GM19455 (cell line): ENCODE results near the gene S100A3.
"Not testable (repeated sequence)": the region's sequence is repeated elsewhere in the genome, so short reads cannot be mapped to it uniquely, and the experiment has no call there.

Source experiments
- ATAC-seq: cut with Tn5 transposase; IDR thresholded peaks from one replicate; pipeline ENCODE4 v1.9.1; 2021; ENCODE audit not compliant: unreplicated experiment

The S100A3 gene, protein sequence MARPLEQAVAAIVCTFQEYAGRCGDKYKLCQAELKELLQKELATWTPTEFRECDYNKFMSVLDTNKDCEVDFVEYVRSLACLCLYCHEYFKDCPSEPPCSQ

DNA sequence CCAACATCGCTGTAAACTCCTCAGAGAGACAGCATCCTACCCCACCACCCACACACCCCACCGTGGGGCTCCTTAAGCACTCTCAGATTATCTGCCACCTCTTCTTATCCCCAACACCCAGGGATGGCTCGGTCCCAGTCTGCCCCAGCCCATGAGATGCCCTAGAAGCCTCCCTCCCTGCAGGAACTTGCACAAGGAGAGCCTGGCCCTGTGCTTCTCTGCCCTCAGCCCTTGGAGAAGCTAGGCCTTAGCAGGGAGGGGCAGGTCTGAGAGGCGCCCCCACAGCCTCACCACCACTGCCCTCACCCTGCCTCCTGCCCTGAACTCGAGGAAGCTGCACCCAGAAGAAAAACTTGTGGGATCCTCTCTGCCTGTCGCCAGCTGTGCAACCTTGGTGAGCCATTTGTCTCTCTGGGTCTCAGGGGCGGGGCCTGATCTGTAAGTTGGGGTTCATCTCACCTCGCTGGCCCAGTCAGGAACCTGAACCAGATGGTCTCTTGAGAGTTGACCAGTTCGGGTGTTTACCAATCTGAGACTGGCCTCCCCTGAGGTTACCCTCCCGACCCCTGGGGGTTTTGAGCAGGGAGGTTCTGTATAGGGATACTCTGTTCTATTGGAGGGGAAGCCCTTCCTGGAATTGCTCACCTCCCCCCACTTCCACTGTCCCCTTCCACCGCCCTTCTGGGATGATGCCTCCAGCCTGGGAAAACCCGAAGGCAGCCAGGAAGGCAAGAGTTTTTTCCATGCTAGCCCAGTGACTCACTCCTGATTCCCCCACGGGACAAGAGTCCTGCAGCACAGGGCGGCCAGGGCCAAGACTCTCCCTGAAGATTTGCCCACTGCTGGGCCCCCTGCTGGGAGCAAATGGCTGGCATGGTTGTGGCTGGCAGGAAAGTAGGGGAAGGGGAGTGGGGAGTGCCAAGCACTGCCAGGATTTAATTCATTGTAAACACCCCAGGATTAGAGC is at the start of gene S100A3:
S100A3 (minus strand) TSS at position 537 of the 967 bp plus-strand sequence. CDS start 773 bp downstream, outside the sequence.
- no peak for ATAC-seq

DNA sequence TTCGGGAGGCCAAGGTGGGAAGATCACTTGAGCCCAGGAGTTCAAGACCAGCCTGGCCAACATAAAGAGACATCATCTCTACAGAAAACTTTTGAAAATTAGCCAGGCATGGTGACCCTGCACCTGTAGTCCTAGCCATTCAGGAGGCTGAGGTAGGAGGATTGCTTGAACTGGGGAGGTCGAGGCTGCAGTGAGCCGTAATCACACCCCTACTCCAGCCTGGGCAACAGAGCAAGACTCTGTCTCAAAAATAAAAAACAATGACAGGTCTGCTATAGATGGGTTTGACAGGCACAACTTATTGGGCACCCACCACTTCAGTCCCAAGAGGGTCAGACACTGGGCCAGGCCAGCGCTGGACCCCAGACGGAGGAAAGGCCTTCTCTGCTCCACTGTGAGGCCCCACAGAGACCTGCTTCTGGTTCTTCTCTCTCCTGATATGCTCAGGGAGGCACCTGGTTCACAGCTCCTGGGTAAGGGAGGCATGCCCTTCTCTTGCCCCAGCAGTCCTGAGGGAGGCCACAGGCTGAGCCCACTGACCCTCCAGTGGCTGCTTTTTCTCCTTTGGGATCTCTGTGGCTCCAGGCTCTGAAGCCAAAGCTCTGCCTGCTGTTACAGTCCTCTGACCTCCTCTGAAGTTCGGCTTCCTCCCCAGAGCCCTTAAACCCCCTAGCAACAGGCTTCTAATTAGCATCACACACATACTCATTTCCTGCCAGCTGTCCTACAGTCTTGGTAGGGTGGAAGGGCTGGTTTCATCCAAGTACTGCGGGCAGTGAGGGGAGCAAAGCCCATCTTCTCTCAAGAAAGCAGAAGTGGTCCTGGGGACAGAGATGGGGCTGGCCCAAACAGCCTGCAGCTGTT is 49.5 kb upstream of the S100A3 start:
- ATAC-seq, result peak; percentile 97

DNA sequence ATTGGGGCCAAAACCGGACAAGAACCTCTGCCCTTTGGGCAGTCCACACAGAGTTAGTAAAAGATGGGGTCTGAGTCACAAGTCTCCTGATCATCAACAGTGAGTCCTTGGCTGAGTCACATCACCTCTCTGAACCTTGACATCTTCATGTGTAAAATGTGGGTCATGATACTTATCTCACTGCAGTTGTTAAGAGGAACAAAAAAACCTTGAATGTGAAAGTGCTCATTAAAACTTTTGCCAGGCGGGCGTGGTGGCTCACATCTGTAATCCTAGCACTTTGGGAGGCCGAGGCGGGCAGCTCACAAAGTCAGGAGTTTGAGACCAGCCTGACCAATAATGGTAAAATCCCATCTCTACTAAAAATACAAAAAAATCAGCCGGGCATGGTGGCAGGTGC is 48.1 kb upstream of the S100A3 start:
- no peak for ATAC-seq

DNA sequence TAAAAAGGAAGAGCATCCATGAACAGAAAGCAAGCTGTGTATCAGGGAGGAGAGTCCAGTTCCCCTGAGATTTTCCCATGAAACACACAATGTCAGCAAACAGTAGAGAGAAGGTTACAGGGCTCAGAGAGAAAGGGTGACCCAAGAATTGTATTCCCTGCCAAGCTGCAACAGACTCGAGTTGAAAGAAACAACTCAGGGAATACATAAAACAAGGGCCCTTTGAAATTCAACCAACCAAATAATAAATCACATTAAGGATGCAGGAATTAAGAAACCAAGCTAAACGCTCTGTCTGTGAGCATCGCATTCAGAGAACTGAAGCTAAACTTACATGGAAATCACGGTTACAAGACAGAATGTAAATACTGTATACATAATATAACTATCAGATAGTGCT is 43.7 kb upstream of the S100A3 start:
- no peak for ATAC-seq

DNA sequence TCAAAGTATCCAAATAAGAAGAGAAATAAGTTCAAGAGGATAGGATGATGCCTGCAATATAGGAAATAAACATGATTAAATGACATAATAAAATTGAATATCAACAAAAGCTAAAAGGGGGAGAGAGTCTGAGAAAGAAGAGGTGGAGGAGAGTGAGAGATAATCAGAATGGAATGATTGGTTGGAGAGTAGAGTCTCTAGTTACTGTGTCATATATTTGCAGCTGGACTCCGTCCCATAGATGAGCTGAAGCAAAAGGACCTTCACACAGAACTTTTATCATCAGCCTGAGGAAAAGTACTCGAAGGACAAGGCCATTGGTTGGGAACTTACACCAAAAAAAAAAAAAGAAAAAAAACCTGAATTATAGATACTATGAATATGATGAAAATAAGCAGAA is 39.4 kb upstream of the S100A3 start:
- ATAC-seq, result no peak

DNA sequence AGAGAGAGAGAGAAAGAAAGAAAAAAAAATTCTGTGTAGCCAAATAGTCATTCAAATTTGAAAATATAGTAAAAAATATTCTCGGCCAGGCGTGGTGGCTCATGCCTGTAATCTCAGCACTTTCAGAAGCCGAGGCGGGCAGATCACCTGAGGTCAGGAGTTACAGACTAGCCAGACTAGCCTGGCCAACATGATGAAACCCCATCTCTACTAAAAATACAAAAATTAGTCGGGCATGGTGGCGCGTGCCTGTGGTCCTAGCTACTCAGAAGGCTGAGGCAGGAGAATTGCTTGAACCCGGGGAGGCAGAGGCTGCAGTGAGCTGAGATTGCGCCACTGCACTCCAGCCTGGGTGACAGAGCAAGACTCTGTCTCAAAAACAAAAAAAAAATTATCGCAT is 39.0 kb upstream of the S100A3 start:
- not testable (repeated sequence) for ATAC-seq

DNA sequence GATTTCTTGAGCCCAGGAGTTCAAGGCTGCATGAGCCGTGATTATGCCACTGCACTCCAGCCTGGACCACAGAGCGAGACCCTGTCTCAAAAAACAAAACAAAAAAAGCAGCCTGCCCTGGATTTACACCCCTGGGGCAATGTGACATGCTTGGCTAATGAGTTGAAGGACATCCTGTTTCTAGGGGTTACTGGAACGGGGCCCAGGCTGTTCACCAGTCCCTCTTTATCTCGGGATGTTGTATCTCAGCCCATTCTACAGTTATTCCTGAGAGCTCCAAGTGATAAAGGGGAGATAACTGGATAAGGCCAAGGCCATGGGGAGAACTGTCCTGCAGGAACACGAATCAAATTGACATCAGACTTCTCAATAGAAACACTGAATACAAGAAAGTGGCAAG is 38.3 kb upstream of the S100A3 start:
- ATAC-seq, result no peak

DNA sequence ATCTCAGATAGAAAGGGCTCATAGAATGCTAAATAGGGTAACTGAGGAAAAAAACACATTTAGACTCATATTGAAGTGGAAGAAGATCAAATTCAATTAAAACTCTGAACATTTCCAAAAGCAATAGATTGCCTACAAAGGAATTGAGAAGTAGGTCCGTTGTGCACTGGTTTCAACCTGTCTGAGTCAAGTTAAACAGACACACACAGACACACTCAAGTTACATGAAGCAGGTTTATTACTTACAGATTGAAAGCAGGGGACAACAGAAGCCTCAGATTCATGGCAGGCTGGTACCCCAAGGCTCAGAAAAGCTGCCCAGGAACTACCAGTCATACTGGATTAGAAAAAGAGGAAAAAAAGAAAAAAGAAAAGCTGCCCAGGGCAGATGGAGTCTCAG is 37.3 kb upstream of the S100A3 start:
- no peak for ATAC-seq

DNA sequence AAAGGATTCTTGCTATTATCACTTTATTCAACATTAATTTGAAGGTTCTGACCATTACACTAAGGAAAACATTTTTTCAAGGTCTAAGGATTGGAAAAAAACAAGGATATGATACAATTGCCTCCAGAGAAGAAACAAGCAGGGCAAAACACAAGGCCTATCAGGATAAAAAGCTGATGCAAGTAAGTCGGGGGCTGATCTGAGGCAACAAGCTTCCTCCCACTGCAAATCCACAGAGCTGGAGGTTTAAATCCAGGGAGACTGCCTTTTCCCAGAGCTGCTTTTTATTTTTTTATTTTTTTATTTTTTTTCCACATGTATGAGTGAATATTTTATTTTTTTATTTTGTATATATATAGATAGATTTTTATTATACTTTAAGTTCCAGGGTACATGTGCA is 35.9 kb upstream of the S100A3 start:
- no peak for ATAC-seq

DNA sequence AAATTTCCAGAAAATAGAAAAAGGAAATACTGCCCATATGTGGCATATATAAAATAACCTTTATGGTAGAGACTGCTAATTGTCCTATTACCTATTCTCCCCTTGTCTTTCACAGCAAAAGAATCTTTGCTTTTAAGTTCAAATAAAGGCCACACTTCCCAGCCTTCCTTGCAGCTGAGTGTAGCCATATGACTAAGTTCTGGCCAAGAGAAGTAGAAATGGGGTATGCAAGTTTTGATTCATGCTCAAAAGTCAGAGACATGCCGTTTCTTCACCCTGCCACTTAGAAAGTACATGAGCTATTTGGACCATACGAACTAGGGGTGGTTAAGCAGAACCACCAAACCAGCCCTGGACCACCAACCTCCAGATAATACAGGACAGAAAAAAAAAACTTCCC is 34.9 kb upstream of the S100A3 start:
- no peak for ATAC-seq

DNA sequence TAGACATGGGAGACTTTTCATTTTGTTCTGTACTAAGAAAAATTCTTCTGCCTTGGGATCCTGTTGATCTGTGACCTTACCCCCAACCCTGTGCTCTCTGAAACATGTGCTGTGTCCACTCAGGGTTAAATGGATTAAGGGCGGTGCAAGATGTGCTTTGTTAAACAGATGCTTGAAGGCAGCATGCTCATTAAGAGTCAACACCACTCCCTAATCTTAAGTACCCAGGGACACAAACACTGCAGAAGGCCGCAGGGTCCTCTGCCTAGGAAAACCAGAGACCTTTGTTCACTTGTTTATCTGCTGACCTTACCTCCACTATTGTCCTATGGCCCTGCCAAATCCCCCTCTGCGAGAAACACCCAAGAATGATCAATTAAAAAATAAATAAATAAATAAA is 34.5 kb upstream of the S100A3 start:
- ATAC-seq, result not testable (repeated sequence)

DNA sequence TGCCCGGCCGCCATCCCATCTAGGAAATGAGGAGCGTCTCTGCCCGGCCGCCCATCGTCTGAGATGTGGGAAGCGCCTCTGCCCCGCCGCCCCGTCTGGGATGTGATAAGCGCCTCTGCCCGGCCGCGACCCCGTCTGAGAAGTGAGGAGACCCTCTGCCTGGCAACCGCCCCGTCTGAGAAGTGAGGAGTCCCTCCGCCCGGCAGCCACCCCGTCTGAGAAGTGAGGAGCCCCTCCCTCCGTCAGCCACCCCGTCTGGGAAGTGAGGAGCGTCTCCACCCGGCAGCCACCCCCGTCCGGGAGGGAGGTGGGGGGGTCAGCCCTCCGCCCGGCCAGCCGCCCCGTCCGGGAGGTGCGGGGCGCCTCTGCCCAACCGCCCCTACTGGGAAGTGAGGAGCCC is 33.8 kb upstream of the S100A3 start:
- not testable (repeated sequence) for ATAC-seq

DNA sequence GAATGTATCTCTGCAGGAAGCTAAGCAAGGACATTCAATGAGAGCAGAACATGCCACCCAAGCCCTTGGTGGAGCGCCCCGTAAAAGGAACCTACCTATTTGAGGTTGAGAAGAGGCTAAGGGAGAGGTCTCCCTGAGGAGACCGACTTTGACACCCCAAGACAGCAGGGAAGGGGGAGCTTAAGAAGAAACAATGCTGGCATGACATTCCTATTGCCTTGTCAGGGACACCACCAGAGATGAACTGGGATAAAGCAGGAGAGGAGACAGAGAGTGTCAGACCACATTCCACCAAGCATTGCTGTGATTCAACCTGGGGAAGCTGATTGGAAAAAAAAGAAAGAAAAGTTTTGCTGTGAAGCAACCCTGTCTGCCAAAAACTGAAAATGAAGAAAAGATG is 29.9 kb upstream of the S100A3 start:
- ATAC-seq, result no peak

DNA sequence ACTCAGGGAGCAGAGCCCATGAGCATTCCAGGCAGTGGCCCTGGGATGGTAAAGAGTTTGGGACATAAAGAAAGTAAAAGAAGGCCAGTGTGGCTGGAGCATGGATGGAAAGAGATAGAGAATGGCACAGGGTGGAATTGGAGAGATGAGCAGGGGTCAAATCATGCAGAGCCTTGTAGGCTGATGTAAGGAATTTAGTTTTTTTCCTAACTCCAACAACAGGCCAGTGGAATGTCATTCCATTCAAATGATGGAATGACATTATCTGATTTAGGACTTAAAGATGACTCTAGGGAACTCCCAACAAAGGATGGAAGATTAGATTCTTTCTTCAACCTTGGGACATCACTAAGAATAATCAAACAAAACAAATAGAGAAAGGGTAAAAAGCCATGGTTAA is 29.4 kb upstream of the S100A3 start:
- ATAC-seq, result no peak

DNA sequence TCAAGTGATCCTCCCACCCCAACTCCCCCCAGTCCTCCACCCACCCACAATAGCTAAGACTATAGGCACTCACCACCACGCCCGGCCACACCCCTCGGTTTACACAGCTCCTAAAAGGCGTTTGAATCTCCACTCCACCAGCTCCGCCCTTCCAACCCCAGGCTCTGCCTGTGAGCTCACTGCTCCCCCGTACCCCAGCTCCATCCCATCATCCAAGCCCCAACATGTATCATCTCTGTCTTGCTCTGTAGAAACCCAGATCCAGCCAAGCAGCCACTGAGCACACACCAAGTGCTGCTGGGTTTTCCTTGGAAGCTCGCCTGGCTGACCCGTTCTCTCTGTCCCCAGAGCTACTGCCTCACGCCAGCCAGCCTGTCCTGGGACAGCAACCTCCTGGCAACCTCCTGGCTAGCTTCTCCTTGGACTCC is 28.6 kb upstream of the S100A3 start:
- no peak for ATAC-seq

DNA sequence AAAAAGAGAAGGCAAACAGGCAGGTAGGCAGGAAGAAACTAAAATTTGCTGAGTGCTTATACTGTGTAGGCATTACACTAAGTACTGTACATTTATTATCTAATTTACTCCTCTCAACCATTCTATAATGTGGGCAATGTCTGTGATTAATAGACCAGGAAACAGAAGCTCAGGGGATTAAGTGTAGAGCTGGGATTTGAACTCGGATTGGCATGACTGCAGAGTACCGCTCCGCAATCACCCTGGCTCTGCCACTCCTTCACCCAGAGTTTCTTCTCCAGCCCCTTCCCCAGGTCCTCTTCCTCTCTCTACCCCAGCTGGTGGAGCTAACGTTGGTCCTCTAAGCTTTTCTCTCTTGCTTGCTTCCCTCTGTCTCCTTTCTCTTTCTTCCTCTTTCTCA is 28.1 kb upstream of the S100A3 start:
- no peak for ATAC-seq

DNA sequence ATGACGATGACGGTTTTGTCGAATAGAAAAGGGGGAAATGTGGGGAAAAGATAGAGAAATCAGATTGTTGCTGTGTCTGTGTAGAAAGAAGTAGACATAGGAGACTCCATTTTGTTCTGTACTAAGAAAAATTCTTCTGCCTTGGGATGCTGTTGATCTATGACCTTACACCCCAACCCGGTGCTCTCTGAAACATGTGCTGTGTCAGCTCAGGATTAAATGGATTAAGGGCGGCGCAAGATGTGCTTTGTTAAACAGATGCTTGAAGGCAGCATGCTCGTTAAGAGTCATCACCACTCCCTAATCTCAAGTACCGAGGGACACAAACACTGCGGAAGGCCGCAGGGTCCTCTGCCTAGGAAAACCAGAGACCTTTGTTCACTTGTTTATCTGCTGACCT is 26.4 kb upstream of the S100A3 start:
- ATAC-seq, result not testable (repeated sequence)

DNA sequence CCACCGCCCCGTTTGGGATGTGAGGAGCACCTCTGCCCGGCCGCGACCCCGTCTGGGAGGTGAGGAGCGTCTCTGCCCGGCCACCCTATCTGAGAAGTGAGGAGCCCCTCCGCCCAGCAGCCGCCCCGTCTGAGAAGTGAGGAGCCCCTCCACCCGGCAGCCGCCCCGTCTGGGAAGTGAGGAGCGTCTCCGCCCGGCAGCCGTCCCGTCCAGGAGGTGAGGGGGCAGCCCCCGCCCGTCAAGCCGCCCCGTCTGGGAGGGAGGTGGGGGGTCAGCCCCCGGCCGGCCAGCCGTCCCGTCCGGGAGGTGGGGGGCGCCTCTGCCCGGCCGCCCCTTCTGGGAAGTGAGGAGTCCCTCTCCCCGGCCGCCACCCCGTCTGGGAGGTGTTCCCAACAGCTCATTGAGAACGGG is 26.0 kb upstream of the S100A3 start:
- not testable (repeated sequence) for ATAC-seq

DNA sequence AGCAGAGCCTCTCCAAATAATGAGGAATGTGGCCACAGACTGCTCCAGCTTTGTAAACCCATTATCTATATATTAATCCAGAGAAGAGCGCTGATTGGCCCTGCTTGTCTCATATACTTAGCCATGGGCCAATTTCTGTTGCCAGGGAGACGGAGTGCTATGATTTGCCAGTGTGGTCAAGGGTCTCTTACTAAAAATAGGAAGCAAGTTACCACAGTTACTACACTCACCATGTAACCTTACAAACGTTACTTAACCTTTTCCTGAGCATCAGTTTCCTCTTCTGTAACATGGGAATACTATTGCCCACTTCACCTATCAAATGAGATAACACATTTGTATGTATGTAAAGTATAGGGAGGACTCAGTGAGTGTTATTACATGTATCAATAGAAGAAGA is 24.3 kb upstream of the S100A3 start:
- no peak for ATAC-seq

DNA sequence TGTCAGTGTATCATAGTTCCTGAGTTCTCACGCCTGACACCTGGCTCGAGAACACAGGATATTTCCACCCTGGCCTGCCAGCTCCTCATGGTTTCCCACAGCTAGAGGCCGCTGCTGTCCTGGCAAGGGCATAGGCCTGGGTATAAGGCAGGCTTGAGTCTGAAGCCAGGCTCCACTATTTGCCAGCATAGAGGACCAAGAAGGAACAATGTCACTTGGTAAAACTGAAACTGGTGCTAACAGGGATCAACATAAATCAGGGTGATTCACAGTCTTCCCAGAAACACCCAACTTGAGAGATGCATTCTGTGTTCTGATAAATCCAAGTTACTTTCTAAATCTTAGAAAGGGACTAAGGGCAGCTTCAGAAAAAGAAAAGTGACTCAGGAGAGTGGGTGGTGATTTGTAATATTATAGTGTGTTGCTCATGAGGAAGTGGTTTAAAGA is 23.5 kb upstream of the S100A3 start:
- peak; percentile 55 for ATAC-seq

DNA sequence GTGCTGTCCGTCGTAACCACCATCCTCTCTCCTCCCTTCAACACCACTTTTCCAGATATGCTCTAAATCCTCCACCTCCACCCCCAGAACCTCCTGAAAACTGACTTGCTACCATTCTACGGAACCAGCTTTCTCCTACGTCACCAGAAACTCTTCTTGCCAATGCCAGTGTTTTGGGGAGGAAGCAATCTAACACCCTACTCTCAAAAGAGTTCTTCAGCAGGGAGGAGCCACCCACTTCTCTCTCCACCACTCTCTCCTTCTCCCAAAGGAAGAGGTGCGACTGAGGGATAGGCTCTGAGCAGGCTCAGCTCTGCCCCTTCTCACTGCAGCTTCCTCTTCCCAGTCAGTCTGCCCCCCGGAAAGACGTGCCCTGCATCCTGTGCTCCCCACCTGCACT is 22.6 kb upstream of the S100A3 start:
- no peak for ATAC-seq
